Islet of Langerhans (tissue), 1 donor: ENCODE data around the gene B4GALNT4.
"Not testable (repeated sequence)": the region's sequence is repeated elsewhere in the genome, so short reads cannot be mapped to it uniquely, and the experiment has no call there.

Source experiments
- FAIRE-seq: peaks from one replicate; lab custom pipeline; 2011; peaks lifted over from hg19 to GRCh38; lab: Jason Lieb, UNC

The B4GALNT4 gene

GRCh38 chr11:376531-377173 lies 7.4 kb downstream of the B4GALNT4 start:
- FAIRE-seq, result no peak

- no peak for FAIRE-seq
Observed at GRCh38 chr11:377174-377865, 8.0 kb downstream of the B4GALNT4 start.

DNA sequence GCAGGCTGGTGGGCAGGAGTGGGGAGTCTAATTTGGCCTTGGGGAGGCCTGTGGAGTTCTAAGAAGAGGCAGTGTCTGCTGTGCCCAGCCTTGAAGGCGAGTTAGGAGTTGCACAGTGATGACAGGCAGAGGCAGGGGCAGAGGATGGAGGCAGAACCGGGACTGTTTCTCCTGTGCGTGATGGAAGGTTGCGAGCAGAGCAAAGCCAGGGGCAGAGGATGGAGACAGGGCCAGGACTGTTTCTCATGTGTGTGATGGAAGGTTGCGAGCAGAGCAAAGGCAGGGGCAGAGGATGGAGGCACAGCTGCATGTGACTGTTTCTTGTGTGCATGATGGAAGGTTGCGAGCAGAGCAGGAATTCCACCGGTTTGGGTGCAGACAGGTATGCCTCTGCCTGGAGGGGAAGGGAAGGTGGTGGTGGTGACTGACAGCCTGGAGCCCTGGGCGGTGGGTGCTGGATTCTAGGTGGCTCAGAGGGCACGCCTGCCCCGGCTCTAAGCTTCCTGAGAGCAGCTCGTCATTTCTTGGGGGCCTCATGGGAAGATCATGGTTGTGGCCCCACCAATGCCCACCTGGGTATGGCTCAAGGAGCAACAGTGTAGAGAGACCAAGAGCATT lies 8.7 kb downstream of the B4GALNT4 start:
- FAIRE-seq, result no peak

- FAIRE-seq, result no peak
Observed at GRCh38 chr11:379205-380094, 10.2 kb downstream of the B4GALNT4 start.

DNA sequence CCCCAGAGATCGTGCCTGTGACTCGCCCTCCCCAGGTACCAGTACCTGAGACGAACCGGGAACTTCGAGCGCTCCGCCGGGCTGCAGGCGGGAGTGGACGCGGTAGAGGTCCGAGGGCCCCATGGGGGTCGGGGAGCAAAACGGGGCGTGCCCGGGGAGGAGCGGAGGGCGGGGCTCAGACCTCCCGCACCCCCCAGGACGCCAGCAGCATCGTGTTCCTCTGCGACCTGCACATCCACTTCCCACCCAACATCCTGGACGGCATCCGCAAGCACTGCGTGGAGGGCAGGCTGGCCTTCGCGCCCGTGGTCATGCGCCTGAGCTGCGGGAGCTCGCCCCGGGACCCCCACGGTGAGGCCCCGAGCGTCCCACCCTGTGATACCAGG lies 10.8 kb downstream of the B4GALNT4 start:
- no peak for FAIRE-seq

GRCh38 chr11:380491-380890 lies 11.2 kb downstream of the B4GALNT4 start:
- FAIRE-seq, result no peak

- no peak for FAIRE-seq
Observed at GRCh38 chr11:380996-381395, 11.7 kb downstream of the B4GALNT4 start.

DNA sequence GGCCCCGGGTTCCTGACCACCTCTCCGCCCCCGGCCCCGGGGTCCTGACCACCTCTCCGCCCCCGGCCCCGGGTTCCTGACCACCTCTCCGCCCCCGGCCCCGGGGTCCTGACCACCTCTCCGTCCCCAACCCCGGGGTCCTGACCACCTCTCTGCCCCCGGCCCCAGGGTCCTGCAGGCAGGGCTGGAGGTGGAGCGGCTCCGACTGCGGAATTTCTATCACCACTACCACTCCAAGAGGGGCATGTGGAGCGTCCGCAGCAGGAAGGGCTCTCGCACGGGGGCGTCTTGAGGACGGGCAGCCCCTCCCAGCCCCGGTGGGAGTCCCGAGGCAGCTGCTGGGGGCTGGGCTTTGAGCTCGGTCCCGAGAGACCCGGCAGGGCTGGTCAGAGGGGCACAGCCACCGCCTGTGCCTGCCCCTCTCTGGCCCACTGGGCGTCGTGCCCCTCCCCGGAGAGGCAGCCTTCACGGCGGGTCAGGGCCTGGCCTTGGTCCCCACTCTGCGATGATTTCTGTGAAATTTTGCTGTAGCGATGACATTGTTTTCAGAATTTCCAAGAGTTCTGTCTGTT lies 12.3 kb downstream of the B4GALNT4 start:
- no peak for FAIRE-seq

DNA sequence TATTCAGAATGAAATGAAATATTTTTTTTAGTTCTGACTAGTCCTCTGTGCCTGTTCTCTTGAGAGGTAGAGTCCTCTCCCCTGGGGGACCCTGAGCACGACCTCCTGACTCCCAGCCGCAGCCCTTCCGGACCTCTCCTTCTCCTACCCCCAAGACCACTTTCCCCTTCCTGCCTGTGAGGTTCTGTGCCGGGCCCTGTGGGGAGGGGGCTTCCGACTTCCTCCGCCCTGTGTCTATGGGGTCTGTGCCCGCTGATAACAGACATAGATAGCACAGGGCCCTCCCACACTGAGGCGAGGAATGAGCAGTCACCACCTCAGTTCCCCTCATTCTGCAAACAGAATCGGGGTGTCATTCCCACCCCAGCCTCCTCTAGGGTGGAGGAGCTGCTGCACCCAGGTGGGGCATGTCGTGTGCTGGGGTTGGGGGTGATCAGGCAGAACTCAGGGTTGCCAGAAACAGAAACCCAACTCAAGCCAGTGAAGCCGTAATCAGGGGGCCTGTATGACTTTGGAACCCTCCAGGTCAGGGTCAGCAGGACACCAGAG lies 12.9 kb downstream of the B4GALNT4 start:
- FAIRE-seq, result no peak

GRCh38 chr11:383431-383830 lies 14.1 kb downstream of the B4GALNT4 start:
- FAIRE-seq, result no peak

- FAIRE-seq, result no peak
Observed at GRCh38 chr11:384511-384910, 15.2 kb downstream of the B4GALNT4 start.

DNA sequence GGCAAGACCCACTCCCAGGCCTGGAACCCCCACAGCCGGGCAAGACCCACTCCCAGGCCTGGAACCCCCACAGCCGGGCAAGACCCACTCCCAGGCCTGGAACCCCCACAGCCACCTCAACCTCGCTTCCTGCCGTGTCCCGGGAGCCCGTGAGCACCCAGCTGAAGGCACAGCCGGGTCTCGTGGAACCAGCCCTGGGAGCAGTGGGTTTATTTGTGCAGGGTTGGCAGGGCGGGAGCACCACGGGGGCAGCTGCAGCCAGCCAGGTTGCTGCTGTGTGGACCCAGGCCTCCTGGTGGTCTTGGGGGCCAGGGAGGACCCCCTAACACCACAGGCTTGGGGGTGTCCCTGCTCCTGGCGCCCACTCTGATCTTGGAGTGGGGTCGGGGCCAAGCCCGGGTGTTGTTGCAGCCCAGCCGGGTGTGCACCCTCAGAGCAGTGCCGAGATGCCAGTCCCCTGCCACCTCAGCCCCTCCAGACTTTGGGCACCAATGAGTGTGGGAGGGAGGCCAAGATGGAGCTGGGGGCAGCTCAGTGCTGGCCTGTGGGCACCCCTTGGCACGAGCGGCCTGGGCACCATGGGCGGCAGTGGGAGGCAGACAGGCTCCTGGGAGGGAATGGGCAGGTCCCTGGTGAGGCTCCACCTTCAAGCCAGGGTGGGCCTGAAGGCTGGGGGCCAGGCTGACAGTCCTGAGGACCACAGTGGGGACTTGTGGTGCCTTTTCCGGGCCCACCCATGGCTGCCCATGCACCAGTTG lies 16.5 kb downstream of the B4GALNT4 start:
- FAIRE-seq, result no peak

- FAIRE-seq, result no peak
Observed at GRCh38 chr11:386483-386882, 17.2 kb downstream of the B4GALNT4 start.

DNA sequence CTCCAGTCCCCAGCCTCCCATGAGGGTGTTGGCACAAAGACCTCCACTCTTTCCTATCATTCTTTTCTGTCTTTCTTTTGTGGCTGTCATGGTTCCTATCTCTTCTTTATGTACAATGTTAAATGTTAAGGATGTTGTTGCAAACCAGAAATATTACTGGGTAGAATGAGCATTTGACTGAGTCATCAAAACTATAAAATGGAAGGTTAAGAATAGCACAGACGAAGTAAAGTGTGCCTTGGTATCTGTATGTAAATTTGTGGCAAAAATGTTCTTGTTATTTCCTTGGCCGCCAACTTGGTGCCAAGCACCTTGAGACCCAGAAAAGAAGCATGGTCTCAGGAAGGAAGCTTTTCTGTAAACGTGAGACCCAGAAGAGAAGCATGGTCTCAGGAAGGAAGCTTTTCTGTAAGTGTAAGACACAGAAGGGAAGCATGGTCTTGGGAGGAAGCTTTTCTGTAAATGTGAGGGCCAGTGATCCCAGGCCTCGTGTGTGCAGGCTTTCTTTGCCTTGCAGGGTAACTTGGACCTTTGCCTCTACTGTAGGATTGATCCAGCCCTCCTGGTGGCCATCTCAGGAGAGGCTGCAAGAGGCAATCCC lies 18.0 kb downstream of the B4GALNT4 start:
- no peak for FAIRE-seq

DNA sequence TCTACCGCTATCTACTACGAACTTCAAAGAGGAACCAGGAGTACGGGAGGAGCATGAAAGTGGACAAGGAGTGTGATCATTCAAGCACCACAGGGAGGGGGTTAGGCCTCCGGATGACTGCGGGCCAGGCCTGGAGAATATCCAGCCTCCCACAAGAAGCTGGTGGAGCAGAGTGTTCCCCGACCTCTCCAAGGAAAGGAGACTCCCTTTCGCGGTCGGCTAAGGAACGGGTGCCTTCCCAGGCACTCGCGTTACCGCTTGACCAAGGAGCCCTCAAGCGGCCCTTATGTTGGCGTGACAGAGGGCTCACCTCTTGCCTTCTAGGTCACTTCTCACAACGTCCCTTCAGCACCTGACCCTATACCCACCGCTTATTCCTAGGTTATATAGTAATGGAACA lies 20.1 kb downstream of the B4GALNT4 start:
- FAIRE-seq, result not testable (repeated sequence)

DNA sequence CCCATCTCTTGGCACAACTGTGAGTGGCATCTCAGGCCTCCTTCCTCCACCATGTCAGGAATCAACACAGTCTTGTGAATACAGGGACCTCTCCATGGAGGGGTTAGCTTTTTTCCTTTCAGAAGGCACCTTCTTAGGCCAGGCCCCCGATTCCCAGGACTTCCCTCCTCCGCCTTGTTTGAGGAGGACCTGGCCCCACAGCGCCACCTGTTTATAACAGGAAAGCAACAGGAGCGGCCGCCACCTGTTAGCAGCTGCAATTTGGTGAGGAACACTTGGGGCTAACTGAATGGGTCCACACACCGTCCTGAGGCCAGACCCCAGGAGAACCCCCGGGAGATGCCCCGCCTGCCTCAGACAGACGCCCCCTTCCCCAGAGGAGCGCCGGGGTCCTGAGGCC lies 20.9 kb downstream of the B4GALNT4 start:
- no peak for FAIRE-seq

DNA sequence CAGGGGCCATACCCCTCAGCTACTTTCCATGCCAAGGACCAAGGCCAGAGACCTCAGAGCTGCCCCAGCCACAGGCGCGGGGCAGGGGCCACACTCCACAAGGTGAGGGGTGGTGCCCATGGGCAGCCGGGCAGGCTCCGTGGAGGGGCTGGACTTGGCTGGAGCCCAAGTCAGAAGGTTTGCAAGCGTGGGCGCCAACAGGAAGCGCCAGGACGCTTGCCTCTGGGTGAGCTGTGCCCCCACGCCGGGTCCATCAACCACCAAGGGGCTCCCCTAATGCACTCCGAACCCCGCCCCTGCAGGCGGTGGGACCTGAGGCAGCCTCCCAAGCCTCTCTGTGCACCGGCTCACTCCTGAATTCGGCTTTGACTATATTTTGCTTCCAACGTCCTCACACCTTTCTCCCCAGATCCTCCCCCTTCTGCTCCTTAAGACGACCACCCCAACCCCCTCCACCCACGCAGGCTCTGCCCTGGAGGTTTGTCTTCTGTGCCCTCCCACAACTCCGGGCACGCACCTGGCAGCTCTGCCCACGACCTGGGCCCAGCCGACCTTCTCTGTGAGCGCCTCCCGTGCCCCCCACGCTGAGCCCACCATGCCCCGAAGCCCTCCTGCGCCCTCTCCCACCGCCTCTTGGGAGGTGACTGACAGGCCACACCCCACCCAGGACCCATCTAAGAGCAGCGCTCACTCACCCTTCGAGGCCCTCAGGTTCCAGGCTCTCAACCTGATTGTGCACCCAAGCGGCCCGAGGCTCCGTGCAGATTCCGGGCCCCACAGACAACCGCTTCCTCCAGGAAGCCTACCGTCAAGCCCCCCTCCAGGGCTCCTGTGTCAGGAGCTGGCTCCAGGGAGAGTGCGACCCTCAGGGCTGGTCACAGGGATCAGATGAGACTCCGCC lies 22.1 kb downstream of the B4GALNT4 start:
- no peak for FAIRE-seq

- FAIRE-seq, result no peak
Observed at GRCh38 chr11:392102-392777, 22.9 kb downstream of the B4GALNT4 start.
